GM19240 (cell line): ENCODE data around the gene OBSCN.

Experiments used
- DNase-seq: peaks from one replicate; pipeline ENCODE4 v3.0.0; 2011; ENCODE audit warnings: low spot score; ENCODE audit not compliant: insufficient read length

The OBSCN gene

GRCh38 chr1:228400237-228400651 is 192.4 kb downstream of the OBSCN start:
- no peak for DNase-seq

DNA sequence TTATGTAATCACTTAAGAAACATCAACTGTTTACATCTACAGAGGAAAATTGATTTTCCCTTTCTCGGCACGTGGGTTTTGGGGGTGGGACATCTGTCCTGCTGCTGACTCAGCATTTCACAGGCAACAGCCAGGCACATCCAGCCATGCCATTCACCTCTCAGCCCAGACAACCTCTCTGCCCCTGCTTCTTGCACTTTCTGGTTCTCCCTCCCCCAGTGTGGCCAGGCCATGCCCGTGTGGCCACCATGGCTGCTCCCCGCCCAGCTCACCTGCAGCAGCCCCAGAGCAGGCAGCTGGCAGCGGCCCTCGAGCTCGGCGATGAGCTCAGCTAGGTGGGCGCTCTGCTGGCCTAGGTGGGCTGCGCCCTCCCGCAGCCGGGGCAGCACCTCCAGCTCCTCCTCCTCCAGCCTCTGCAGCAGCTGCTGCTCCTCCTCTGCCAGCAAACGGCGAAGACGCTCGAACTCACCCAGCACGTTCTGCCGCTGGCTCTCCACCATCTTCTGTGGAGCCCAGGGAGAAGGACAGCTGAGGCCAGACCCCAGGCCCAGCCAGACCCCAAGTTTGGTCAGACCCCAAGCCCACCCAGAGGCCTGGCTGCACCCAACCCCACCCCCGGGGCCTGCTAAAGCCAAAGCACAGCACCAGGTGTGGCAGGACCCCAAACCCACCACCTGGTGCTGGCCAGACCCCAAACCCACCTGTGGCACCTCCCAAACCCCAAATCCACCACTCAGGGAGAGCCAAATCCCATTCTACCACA is 193.0 kb downstream of the OBSCN start:
- DNase-seq, result no peak

DNA sequence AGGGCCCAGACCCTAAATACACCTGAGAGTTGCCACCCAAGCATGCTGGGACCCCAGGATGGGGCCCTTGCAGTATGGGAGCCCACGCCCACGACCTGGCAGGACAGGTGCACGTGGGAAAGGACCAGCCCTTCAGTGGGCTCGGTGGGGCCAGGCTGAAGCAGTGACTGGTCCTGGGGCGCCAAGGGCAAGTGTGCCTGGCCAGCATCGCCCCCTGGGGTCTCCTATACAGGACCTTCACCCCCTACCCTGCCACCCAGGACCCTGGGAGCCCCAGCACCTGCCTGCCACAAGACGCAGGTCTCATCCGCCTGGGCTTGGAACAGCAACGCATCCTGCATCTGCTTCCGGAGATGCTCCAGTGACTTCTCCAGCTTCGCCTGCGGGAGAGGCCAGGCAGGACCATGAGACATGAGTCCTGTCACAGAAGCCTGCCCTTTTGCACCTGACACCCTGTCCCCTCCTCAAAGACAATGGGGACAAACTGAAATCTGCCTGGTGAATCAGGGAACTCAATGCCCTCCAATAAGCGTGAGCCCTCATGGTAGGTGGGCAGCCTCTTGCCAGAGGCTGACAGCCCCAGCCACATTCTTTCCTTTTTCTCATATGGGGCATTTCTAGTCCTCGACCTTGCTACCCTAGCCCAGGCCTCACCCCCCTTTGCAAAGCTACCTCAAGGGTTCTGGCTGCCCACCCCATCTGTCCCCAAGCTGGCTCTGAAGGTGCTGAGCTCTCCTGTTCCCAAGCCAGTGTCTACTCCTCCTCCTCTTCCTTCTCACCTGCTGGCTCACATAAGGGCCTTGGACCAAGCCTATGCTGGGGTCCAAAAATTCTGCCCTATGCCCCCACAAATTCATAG is 194.2 kb downstream of the OBSCN start:
- DNase-seq, result no peak

DNA sequence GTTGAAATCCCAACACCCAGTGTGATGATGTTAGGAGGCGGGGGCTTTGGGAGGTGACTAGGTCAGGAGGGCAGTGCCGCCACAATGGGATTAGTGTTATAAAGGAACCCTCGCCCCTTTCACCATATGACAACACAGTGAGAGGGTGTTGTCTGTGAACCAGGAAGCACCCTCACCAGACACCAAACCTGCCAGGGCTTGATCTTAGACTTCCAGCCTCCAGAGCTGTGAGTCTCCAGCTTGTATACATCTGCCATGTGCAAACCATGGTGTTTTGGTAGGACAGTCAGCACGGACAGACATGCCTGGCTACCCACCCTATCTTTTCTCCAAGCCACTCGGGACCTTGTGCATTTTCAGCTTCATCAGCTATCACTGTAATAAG is 194.8 kb downstream of the OBSCN start:
- DNase-seq, result no peak

- no peak for DNase-seq
These were observed 195.4 kb downstream of the OBSCN start for GRCh38 chr1:228403231-228403631.

DNA sequence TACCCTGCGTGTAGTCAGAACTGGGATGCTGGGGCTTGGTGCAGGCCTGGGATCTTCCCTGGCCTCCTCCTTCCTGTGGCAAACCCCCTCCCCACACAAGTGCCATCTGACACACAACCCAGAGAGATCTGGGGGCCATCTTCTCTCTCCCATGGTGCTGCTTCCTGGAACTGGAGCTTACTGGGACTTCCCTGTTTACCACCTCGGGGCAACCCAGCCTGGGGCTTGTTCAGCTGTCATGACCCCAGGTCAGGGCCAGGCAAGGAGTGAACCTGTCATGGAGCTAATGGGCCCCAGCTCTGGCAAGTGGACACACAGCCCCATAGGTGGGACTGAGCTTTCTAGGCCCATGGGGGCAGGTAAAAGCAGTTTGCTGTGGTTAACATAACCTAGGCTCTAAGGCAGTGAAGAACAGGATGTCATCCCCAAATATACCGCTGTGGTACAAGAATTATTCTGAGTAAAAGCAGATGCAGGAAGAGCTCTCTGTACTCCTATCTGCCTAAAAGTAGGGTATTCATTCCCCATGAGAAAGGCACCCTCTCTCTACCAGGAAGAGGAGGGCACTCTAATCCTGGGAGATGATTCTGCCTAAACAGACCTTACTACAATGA is 196.4 kb downstream of the OBSCN start:
- DNase-seq, result no peak

DNA sequence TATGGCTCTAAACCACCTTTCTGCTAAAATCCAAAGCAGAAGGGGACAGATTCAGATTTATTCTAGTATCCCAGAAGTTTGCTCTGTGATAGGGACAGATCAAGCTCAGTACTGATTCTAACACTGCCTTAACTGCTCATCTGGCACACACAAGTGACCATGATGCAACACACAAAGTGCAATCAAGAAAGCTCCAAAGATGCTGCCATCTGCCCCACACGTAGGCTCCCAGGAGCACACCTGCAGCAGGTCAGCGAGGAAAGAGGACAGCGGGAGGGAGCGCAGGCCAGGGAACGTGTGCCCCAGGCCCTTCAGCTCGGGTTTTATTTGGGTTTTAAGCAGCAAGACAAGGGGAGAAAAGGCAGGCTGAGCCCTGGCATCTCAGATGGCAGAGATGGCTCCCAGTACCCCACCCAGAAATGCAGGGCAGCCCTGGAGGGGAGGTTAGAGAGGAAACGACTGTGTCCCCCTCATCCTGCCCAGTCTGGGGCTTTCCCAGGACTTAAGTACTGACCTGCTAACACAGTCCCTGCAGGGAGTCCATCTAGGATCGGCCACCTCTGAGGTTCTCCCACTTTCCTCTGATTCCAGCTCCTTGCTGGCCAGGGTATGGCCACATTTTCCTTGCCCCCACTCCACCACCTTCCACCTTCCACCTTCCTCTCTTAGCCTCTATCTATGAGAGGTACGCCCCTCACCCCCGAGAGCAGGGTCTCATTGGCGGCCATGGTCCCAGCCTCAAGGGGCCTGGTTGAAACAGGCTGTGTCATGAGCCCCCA is 197.5 kb downstream of the OBSCN start:
- no peak for DNase-seq

DNA sequence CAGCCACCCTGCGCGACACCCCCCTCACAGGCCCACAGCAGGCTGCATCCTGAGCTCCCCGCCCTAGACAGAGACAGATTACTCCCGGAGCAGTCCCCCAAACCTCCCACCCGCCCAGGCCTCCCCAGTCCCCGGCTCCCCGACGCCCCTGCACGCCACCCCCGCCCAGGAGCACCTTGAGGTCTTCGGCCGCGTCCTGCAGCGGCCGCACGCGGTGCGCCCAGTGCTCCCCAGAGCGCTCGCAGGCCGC is 198.1 kb downstream of the OBSCN start:
- DNase-seq, result no peak

- no peak for DNase-seq
These were observed 199.5 kb downstream of the OBSCN start for GRCh38 chr1:228407106-228408040.

DNA sequence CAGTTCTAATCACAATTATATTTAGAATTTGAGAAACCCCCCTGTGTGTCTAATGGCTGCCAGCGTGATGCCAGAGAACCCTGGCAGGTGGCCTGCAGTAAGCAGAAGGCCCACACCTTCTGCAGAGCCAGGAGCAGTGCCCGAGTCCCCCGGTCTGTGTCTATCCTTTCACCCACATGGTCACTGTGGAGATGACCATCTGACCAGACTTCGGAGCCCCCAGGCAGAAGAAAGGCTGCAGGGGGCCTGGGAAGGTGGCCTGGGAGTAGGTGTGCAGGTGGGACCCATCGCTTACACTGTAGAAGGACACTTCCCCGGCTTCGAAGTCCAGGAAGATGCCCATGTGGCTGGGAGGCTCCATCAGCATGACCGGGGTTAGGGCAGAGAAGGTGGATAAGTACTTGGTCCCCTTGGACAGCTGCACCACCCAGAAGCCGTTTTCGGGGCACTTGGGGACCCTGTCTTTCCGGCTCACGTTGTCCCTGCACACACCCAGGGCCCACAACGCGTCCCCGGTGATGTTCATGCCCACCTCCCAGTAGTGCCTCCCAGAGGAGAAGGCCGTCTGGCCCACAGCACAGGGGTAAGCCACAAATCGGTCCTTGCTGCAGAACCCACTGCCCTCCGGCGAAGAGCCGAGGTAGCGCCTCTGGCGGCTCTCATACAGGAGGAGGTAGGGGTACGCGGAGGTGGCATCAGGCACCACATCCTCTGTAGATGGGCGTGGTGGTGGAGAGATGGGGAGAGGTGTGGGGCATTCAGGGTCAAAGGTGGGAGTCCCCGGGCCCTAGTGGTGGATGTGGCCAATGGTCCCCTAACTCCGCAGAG is 200.4 kb downstream of the OBSCN start:
- DNase-seq, result no peak

- DNase-seq, result no peak
These were observed 201.3 kb downstream of the OBSCN start for GRCh38 chr1:228408869-228409805.

DNA sequence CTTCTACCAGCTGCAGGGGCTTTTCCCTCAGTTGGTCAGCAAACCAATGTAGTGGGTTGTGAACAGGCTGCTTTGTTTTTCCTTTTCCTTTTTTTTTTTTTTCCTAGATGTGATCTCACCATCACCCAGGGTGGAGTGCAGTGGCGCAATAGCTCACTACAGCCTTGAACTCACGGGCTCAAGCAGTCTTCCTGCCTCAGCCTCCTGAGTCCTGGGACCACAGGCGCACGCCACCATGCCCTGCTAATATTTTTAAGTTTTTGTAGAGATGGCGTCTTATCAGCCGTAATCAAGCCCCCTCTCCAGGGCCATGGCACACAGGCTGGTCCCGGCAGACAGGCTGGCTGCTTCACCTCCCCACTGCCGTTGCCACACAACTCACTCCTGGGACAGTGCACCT is 202.2 kb downstream of the OBSCN start:
- no peak for DNase-seq

GRCh38 chr1:228410671-228411070 is 202.8 kb downstream of the OBSCN start:
- DNase-seq, result no peak

GRCh38 chr1:228411121-228411520 is 203.3 kb downstream of the OBSCN start:
- DNase-seq, result no peak

- no peak for DNase-seq
These were observed 203.9 kb downstream of the OBSCN start for GRCh38 chr1:228411548-228412430.

- DNase-seq, result no peak
These were observed 205.6 kb downstream of the OBSCN start for GRCh38 chr1:228413241-228414010.
